H7 (cell line): Measurements from ENCODE around the gene RORB. TPM values are rescaled to one million over a fixed set of nuclear protein-coding genes. Genes with fewer than 3 reads are reported as not detected.

Source experiments
- DNase-seq: peaks from one replicate; pipeline ENCODE4 v3.0.0; 2012
- H3K27me3 ChIP-seq: 2 replicates; pipeline ENCODE4 v1.6.0; 2011; ENCODE audit warnings: mild to moderate bottlenecking, low read length; ENCODE audit not compliant: control insufficient read depth, insufficient read depth
- H3K36me3 ChIP-seq: replicated peaks from 2 replicates; pipeline ENCODE4 v1.5.1; 2011; ENCODE audit warnings: low read length; ENCODE audit not compliant: control insufficient read depth, insufficient read depth
- H3K4me3 ChIP-seq: 2 replicates; pipeline ENCODE4 v1.5.1; 2011; ENCODE audit warnings: low read depth, mild to moderate bottlenecking, control low read depth, low read length, moderate library complexity; ENCODE audit not compliant: insufficient read depth
- total RNA-seq: library from RNA; depleted of rRNA; stranded (reverse); fragments of >200 nt; shearing (Covaris generic); gene quantifications from 2 replicates; pipeline ENCODE4 v1.2.3, GENCODE V29; 2014

The RORB gene
- total RNA-seq, 1 experiment from 2014 or later = 0.73 TPM

DNA sequence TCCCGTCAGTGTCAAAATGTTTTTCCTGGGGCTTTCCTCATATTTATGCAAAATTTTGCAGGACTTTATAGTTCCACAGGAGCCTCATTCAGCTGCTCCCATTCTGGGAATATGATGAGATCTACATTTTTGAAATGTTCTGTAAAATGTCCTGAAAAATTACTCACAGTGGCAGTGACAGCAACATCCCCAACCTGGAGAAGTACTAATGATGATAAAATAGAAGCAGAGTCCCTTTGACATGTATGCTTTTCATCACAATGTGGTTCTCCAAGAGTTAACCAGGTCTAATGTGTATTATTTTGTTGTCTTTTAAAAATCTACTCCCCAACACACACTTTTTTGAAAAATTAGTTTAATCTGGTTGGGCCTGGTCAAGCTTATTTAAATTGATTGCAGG is 36.1 kb downstream of the RORB start:
- H3K27me3 ChIP-seq = no peaks in the 10 kb centered on the region
- H3K36me3 ChIP-seq = no peaks in the 10 kb centered on the region
- H3K4me3 ChIP-seq = no peak overlapping the region
- no peak for DNase-seq

DNA sequence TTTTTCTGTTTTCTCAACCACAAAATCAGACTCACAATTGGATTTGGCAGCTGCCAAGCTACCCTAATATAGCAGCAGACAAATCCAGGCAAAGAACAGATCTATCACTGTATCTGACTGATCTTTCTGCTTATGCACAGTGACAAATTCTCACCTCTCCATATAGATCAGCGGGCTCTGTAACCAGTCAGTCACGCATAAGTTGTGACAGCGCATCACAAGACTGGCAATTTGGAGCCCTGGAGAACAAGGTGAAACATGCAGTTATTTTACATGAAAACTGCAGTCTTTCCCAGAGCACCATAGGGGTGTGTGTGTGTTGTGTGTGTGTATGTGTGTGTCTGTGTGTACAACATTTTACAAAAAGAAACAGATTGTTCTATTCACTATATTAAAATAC is 37.7 kb downstream of the RORB start:
- no peak for DNase-seq
- Histone ChIP-seq H3K27me3 (no peaks in the 10 kb centered on the region), H3K36me3 (no peaks in the 10 kb centered on the region), H3K4me3 (no peak overlapping the region)

DNA sequence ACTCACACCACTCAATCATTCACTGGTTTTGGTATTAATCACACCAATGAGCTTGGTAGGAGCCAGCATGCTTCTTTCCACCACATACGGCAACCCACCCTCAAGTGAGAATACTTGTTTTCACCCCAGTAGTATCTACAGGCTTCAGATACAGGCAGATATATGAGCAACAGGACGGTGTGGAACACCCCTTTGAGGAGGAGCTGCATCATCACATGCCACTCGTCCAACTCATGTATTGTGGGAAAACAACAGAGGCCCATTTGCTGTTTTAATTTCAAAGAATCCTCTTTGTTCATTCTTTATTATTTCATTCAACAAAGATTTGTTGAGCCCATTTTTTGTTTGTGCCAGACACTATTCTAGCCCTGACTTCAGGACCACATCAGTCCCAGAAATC is 46.0 kb downstream of the RORB start:
- H3K27me3 ChIP-seq = no peaks in the 10 kb centered on the region
- no peaks in the 10 kb centered on the region for H3K36me3 ChIP-seq
- DNase-seq = no peak
- H3K4me3 ChIP-seq = no peak overlapping the region

DNA sequence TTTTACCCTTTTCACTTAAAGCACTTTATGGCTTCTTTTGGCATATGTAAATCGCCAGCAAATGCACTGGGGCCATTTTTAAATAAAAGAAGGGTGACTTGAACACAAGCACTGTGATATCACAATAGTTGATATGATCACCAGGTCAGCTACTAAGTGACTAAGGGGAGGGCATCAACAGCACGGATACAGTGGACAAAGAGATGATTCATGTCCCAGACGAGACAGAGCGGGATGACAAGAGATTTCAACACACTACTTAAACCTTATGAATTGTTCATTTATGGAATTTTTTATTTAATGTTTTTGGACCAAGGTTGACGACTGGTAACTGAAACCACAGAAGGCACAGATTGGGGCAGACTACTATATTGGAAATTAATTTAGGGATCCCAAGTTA is 54.1 kb downstream of the RORB start:
- H3K36me3 ChIP-seq = no peaks in the 10 kb centered on the region

DNA sequence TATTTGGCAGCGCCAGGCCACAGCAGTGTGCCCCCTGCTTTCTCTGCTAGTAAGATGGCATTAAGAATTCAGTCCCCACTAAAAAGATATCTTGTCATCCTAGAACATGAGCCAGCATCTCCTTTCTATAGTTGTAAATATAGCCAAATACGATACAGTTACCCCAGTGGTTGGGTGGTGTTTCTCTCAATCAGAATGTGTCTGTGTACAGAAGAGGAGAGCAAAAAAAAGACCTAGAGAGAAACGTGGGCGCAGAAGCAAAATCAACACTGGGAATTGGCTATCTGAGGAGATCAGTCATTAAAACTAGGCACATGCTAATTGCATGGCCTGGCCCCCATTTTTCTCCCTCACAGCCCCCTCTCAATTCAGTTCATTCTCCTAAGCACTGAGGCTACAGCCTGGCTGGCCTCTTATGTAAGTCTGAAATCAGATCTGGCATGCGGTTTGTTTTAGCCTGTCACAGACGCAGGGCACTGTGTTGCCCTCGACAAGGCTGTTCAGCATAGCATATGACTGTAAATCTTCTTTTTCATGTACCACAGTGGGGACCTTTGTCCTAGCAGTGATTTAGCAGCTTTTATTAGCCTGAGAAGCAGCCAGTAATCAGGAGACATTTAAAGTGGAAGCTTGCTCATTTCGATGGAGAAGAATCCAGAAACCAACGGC is 57.8 kb downstream of the RORB start:
- H3K27me3 ChIP-seq = no peaks in the 10 kb centered on the region
- no peak for DNase-seq

More for the DNA sequence above, 54.1 kb downstream of the RORB start:
- Histone ChIP-seq H3K27me3 (no peaks in the 10 kb centered on the region), H3K4me3 (no peak overlapping the region)
- no peak for DNase-seq

DNA sequence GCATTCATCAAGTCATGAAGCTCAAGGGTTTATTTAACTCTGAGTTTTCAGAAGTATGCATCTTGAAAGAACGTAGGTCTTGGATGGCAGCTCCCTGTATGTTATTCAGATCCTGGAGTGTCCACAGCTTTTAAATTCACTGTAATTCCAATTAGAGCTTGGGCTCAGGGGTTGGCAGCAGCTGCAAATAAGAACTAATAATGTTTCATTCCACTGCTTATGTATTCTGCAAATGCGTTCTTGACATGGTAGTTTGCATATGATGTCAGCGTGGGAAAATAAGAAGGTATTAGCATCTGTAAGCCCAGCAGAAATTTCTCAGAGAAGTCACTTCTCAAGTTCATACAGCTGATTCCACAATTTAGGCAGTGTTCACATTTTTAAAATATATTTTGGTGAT is 58.4 kb downstream of the RORB start:
- Histone ChIP-seq H3K27me3 (no peaks in the 10 kb centered on the region), H3K4me3 (no peak overlapping the region), H3K36me3 (no peaks in the 10 kb centered on the region)
- no peak for DNase-seq

More for the DNA sequence above, 57.8 kb downstream of the RORB start:
- Histone ChIP-seq H3K4me3 (no peak overlapping the region), H3K36me3 (no peaks in the 10 kb centered on the region)

DNA sequence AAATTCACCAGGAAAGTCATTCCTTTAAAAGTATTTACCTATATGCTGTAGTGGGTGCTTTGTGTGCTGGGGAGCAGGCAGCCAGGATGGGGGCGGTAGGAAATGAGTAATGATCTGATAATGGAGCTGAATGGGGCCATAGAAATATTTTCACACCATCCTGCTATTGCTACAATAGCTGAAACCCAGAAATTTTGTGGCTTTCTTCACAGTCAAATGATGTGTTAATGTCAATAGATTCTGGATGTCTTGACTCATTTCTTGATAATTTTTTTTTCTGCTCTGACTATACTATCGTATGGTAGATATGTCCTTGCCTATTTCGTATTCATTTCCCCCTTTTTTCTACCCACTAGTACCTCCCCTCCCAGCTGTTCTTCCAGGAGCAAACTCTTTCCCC is 59.5 kb downstream of the RORB start:
- no peak for DNase-seq
- Histone ChIP-seq H3K27me3 (no peaks in the 10 kb centered on the region), H3K4me3 (no peak overlapping the region), H3K36me3 (no peaks in the 10 kb centered on the region)

DNA sequence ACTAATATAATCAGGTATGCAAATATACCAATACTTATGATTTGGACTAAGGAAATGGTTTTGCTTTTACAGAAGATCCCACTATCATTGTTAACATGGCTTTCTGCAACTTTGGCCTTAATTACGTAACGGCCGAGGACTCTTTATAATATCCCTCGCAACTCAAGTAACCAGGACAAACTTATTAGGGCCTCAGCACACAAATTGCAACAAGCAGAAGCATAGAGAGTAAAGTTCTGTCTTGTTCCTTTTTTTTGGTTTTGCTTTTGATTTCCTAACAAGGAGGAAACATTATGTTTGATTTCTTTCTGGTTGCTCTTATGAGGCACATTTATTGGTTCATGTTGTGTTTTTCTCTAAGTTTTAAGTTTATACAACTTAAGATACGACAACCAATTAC is 60.4 kb downstream of the RORB start:
- Histone ChIP-seq H3K36me3 (no peaks in the 10 kb centered on the region), H3K27me3 (no peaks in the 10 kb centered on the region), H3K4me3 (no peak overlapping the region)
- DNase-seq = no peak

DNA sequence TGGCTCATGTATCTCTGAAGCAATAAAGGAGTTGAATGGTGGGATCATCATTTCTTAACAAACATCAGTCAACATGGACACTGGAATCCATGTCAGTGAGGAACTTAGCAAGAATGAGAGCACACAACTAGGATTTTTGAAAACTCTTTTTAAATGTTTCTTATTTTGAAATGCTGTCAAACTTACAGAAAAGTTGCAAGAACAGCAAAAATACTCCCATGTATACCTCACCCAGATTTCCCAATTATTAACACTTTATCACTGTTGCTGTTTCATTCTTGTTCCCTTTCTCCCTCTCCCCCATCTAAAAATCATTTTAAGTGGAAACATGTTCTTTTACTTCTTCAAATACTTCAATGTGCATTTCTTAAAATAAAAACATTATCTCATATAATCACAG is 65.5 kb downstream of the RORB start:
- DNase-seq = no peak
- Histone ChIP-seq H3K4me3 (no peak overlapping the region), H3K27me3 (no peaks in the 10 kb centered on the region), H3K36me3 (no peaks in the 10 kb centered on the region)

DNA sequence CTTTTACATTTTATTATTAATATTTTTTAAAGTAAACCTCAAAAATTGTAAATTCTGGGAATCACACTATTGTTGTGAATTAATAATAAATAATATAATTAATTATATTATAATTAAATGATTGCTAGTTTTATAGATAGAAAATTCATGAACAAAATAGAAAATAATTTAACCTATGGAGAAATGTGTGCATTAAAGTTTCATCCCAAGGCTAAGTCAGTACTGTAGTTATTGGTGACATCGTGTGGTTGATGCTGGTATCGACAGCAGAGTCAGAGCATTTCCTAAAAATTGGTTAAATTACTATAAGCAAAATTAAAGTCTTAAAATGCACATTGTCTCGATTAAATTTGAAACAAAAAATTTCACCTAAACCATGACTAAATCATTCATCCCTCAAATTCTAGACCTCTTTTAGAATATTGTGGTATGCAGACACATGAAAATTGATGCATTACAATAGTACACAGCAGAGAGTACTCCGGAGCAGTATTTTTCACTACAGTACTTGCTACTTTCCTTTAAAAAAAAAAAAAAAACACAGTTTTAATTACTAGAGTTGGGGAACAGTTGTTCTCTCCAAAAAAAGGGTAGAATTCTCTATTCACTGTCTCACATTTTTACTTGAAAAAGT is 73.9 kb downstream of the RORB start:
- DNase-seq = no peak
- Histone ChIP-seq H3K36me3 (no peaks in the 10 kb centered on the region), H3K27me3 (no peaks in the 10 kb centered on the region), H3K4me3 (no peak overlapping the region)

DNA sequence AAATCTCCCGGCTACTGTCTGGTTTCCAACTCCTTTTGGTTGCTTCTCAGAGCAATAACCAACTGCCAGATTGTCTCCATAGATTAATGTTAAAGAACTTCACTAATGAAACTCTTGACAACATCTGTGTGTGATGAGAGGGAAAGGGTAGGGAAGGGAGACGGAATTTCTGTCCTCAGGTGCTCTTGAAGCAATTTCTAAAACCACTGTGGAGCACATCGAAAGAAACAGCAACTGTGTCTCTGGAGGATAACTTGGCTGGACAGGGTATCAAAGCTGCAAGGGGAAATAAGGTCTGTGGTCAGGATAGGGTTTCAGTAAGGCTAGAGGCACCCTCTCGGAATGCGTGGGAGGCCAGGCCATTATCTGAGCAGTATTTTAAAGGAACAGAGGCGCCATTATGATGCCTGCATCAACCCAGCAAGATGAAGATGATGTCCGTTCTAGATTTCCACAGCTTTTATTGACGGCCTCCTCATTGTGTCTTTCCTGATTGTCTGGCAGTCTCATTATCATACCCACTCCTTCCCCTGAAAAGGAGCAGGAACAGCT is 76.6 kb downstream of the RORB start:
- Histone ChIP-seq H3K4me3 (no peak overlapping the region), H3K36me3 (no peaks in the 10 kb centered on the region), H3K27me3 (no peaks in the 10 kb centered on the region)
- DNase-seq = no peak

DNA sequence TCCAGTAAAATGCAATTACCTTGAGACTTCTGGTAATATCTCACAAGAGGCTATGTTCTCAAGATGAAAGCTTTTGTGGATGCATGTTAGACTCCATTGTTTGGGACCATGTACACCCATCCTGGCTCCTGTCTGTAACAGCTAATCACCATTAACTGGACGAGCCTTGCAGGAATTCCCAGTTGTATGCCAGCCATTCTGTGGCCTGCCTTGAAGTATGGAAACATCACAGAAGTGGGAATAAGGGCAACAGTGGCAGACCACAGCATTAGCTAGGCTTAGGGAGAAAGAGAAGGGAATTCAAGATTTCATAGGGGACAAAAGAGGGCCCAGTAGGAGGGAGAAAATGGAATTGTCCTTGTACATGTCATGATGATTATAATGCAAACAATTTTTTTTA is 79.0 kb downstream of the RORB start:
- H3K36me3 ChIP-seq = no peaks in the 10 kb centered on the region
- no peak for DNase-seq
- peaks cover 1% of the 10 kb centered on the region; the same call in 1 of the 2 replicates for H3K27me3 ChIP-seq
- H3K4me3 ChIP-seq = no peak overlapping the region

DNA sequence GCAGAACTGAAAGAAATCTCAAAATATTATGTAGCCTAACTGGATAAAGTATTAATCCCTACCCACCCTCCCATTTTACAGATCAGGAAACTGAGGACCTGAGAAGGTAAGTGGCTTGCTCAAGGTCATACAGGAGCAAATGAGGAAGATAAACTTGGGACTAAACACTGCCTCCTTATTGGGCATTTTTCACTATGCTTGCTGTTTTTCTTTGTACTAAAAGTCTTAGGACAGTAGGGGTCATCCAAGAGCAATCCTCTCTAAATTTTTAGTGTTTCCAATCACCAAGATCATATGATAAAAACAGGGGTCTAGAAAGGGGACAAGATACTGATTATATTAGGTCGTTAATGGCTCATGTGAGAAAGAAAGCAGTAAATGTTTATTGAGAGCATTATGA is 80.8 kb downstream of the RORB start:
- DNase-seq = no peak
- peaks cover 1% of the 10 kb centered on the region; the same call in 1 of the 2 replicates for H3K27me3 ChIP-seq
- H3K36me3 ChIP-seq = no peaks in the 10 kb centered on the region
- H3K4me3 ChIP-seq = no peak overlapping the region

DNA sequence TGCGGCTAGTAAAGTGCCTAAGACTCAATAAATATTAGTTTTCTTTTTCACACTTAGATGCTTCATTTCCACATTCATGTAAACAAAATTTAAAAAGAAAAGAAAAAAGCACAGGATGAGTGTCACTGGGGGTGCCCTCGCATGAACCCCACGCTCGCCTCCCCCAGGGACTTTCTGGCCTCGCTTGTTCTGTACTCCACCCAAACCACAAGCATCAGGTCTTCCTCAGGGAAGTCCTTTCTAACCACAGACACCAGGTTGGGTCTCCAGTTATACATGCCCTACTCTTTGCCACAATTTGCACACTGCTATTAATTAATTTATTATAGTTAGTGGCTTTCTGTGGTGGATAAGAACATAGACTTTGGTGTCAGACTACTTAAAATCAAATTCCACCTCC is 92.4 kb downstream of the RORB start:
- Histone ChIP-seq H3K4me3 (no peak overlapping the region), H3K27me3 (no peaks in the 10 kb centered on the region), H3K36me3 (no peaks in the 10 kb centered on the region)
- DNase-seq = no peak

DNA sequence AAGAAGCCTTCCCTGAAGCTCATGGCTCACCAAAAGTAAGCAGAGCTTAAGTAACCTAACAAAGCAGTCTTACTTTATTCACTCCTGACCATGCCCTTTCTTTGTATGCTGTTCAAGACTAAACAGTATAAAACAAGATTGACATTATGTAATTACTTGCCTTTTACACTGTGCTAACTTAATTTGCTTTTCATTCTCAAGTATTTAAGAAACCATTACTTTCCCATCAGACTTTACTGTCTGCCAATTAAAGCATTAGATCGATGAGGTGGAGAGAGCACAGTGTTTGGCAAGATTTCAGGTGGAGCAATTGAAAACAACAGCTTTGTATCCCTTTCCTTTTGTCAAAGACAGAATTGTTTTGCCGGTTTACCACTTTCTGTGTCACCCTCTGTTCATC is 98.2 kb downstream of the RORB start:
- H3K4me3 ChIP-seq = no peak overlapping the region
- H3K27me3 ChIP-seq = no peaks in the 10 kb centered on the region
- no peaks in the 10 kb centered on the region for H3K36me3 ChIP-seq
- DNase-seq = no peak
